GM11168 (cell line): ENCODE data around the gene TBC1D4.

ENCODE experiments used
- in situ Hi-C: fragments of 300-500 bp; cut with MboI; formaldehyde crosslinking; loops from one replicate; pipeline ENCODE4 v1.12.0; 2022; ENCODE audit warnings: low sequenced_read_pairs; ENCODE audit not compliant: unreplicated experiment

TBC1D4 gene

GRCh38 chr13:75399168-75399878 lies 82.6 kb downstream of the TBC1D4 start:
- in situ Hi-C loops, result no loop called here

GRCh38 chr13:75398072-75398471 lies 83.9 kb downstream of the TBC1D4 start:
- in situ Hi-C loops, result no loop called here

GRCh38 chr13:75395901-75396300 lies 86.1 kb downstream of the TBC1D4 start:
- in situ Hi-C loops, result no loop called here

- in situ Hi-C loops, result no loop called here
Measured at GRCh38 chr13:75395066-75395465, 86.9 kb downstream of the TBC1D4 start.

GRCh38 chr13:75393839-75394520 lies 88.0 kb downstream of the TBC1D4 start:
- in situ Hi-C loops, result no loop called here

- in situ Hi-C loops, result no loop called here
Measured at GRCh38 chr13:75391432-75392100, 90.4 kb downstream of the TBC1D4 start.

GRCh38 chr13:75390229-75390628 lies 91.7 kb downstream of the TBC1D4 start:
- in situ Hi-C loops, result no loop called here

- in situ Hi-C loops, result no loop called here
Measured at GRCh38 chr13:75385708-75386083, 96.3 kb downstream of the TBC1D4 start.

- in situ Hi-C loops, result no loop called here
Measured at GRCh38 chr13:75384879-75385707, 96.9 kb downstream of the TBC1D4 start.

- in situ Hi-C loops, result no loop called here
Measured at GRCh38 chr13:75383064-75383715, 98.8 kb downstream of the TBC1D4 start.

- in situ Hi-C loops, result loop anchor here (10.0 kb wide), 2 partner anchors 96 to 166 kb away; partner anchors contain the start of gene UCHL3
Measured at GRCh38 chr13:75378301-75378700, 103.7 kb downstream of the TBC1D4 start.

GRCh38 chr13:75376792-75377402 lies 105.1 kb downstream of the TBC1D4 start:
- in situ Hi-C loops, result loop anchor here (10.0 kb wide), 2 partner anchors 98 to 168 kb away; partner anchors contain the start of gene UCHL3

GRCh38 chr13:75375329-75375728 lies 106.6 kb downstream of the TBC1D4 start:
- in situ Hi-C loops, result loop anchor here (10.0 kb wide), 2 partner anchors 99 to 169 kb away; partner anchors contain the start of gene UCHL3

GRCh38 chr13:75373988-75374387 lies 108.0 kb downstream of the TBC1D4 start:
- in situ Hi-C loops, result loop anchor here (10.0 kb wide), 2 partner anchors 101 to 171 kb away; partner anchors contain the start of gene UCHL3

- in situ Hi-C loops, result loop anchor here (10.0 kb wide), 2 partner anchors 102 to 172 kb away; partner anchors contain the start of gene UCHL3
Measured at GRCh38 chr13:75372923-75373841, 108.8 kb downstream of the TBC1D4 start.

- in situ Hi-C loops, result loop anchor here (10.0 kb wide), 2 partner anchors 102 to 172 kb away; partner anchors contain the start of gene UCHL3
Measured at GRCh38 chr13:75372517-75372916, 109.5 kb downstream of the TBC1D4 start.

GRCh38 chr13:75371203-75371602 lies 110.8 kb downstream of the TBC1D4 start:
- in situ Hi-C loops, result loop anchor here (10.0 kb wide), 2 partner anchors 104 to 174 kb away; partner anchors contain the start of gene UCHL3

GRCh38 chr13:75370774-75371173 lies 111.2 kb downstream of the TBC1D4 start:
- in situ Hi-C loops, result loop anchor here (10.0 kb wide), 2 partner anchors 104 to 174 kb away; partner anchors contain the start of gene UCHL3
